Measurements from ENCODE around the gene COX4I2.
"Not testable (repeated sequence)": the region's sequence is repeated elsewhere in the genome, so short reads cannot be mapped to it uniquely, and the experiment has no call there.

COX4I2 gene

DNA sequence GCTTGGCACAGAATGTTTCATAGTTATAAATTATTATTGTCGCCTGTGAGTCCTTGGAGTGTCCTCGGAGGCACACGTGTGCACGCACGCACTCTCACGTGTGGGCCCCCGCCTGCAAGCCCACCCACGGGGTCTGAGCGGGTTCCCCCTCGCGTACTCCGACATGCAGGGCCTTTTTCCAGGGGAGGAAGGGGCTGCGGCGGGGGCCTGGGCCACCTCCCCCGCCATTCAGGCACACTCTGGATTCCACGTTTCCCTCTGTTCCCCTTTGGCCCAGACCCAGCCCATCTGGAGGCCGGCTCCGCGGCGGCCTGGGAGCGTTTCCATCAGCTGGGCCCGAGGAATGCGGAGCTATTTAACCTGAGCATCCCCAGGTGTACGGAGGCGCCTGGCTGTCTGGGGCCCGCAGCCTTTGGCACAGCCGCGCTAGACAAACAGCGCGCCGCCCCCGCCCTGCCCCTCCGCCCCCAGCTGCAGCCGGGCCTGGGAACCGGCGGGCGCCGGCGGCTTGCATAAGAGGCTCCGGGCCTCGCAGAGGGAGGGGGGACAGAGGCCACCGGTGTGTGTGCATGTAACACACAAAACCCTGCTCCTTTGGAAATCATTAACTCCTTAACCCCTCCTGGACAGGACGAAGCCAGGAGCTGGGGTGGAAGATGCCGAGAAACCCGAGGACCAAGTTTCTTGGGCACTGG is 29.3 kb upstream of the COX4I2 start:
- no peak for DNase-seq

DNA sequence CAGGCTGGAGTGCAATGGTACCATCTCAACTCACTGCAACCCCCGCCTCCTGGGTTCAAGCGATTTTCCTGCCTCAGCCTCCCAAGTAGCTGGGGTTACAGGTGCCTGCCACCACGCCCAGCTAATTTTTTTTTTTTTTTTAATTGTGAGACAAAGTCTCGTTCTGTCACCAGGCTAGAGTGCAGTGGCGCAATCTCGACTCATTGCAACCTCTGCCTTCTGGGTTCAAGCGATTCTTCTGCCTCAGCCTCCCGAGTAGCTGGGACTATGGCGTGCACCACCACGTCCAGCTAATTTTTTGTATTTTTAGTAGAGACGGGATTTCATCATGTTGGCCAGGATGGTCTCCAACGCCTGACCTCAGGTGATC is 25.5 kb upstream of the COX4I2 start:
- not testable (repeated sequence) for DNase-seq

DNA sequence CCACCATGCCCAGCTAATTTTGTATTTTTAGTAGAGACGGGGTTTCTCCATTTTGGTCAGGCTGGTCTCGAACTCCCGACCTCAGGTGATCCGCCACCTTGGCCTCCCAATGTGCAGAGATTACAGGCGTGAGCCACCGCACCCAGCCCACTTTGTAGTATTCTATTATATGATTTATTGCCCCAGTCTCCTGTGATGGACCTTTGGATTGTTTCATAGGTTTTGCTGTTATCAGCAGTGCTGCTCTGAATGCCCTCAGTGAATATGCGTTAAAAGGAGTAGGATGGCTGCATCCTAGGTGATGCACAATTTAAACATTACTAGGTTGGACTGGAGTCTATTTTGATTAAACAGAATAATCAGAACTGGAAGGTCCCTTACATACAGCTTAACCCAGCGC is 22.3 kb upstream of the COX4I2 start:
- DNase-seq = no peak

DNA sequence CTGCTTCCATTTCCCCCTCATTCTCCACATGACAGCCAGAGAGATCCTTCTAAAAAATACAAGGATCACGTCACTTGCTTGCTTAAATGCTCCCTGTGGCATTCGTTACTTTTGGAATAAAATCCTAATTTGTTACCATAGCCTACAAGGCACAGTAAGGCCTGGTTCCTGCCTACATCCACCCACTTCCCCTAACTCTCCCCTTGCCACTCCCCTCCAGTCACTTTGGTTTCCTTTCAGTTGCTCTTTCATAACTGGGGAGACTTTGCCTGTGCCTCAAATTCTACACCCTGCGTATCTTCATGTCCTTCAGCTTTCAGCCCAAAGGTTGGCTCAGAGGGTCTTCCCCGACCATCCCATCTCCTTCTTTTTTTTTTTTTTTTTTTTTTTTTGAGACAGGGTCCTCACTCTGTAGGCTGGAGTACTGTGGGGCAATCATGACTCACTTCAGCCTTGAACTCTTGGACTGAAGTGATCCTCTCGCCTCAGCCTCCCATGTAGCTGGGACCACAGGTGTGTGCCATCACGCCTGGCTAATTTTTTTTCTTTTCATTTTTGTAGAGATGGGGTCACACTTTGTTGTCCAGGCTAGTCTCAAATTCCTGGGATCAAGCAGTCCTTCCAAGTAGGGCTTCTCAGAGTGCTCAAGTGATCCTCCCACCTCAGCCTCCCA is 20.1 kb upstream of the COX4I2 start:
- no peak for DNase-seq

DNA sequence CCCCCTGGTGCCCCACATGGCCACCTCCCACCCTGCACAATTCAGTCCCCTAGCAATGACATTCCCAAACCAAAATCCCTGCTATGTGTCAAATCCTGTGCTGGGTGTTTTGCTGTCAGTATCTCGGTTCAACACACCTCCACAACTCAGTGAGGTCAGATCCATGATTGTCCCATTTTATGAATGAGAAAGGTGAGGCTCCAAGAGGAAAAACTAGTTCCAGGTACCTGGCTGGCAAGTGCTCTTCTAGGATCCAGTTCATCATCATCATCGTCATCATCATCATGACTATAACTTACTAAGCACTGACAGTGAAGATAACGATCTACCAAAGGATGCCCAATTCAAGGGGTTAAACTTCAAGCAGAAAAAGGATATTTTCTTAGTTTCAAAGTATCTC is 17.5 kb upstream of the COX4I2 start:
- DNase-seq = no peak

DNA sequence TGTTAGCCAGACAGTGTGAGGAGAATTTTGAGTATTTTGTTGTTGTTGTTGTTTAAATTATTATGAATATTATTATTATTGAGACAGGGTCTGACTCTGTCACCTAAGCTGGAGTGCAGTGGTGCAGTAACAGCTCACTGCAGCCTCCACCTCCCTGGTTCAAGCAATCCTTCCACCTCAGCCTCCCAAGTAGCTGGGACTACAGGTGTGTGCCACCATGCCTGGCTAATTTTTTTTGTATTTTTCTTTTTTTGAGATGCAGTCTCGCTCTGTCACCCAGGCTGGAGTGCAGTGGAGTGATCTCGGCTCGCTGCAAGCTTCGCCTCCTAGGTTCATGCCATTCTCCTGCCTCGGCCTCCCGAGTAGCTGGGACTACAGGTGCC is 14.6 kb upstream of the COX4I2 start:
- not testable (repeated sequence) for DNase-seq

DNA sequence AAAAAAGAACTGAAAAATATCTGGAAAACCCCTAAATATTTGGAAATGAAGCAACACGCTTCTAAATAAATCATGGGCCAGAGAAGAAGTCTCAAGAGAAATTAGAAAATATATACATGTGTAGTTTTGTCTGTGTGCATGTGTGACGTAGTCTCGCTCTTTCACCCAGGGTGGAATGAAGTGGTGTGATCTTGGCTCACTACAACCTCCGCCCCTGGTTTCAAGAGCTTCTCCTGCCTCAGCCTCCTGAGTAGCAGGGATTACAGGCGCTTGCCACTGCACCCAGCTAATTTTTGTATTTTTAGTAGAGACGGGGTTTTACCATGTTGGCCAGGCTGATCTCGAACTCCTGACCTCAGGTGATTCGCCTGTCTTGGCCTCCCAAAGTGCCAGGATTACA is 11.2 kb upstream of the COX4I2 start:
- DNase-seq = not testable (repeated sequence)

DNA sequence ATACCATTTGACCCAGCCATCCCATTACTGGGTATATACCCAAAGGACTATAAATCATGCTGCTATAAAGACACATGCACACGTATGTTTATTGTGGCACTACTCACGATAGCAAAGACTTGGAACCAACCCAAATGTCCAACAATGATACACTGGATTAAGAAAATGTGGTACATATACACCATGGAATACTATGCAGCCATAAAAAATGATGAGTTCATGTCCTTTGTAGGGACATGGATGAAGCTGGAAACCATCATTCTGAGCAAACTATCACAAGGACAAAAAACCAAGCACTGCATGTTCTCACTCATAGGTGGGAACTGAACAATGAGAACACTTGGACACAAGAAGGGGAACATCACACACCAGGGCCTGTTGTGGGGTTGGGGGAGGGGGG is 9.7 kb upstream of the COX4I2 start:
- DNase-seq = not testable (repeated sequence)

DNA sequence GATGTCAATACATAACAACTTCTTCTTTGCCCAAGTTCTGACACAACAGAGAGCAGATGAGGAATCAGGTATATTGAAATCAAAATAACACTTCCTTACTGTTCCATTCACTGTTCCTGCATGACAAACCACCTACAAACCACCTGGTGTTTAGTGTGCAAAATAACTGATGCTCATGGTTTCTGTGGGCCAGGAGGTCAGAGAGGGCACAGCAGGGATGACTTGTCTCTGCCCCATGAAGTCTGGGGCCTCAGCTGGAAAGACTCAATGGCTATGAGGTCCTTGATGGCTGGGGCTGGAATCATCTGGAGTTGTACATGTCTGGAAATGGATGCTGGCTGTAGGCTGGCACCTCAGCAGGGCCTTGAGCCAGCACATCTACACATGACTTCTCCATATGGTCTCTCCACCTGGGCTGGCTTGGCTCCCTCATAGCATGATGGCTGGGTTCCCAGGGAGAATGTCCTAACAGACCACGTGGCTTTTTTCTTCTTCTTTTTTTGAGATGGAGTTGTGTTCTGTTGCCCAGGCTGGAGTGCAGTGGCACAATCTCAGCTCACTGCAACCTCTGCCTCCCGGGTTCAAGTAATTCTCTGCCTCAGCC is 7.4 kb upstream of the COX4I2 start:
- DNase-seq = no peak

DNA sequence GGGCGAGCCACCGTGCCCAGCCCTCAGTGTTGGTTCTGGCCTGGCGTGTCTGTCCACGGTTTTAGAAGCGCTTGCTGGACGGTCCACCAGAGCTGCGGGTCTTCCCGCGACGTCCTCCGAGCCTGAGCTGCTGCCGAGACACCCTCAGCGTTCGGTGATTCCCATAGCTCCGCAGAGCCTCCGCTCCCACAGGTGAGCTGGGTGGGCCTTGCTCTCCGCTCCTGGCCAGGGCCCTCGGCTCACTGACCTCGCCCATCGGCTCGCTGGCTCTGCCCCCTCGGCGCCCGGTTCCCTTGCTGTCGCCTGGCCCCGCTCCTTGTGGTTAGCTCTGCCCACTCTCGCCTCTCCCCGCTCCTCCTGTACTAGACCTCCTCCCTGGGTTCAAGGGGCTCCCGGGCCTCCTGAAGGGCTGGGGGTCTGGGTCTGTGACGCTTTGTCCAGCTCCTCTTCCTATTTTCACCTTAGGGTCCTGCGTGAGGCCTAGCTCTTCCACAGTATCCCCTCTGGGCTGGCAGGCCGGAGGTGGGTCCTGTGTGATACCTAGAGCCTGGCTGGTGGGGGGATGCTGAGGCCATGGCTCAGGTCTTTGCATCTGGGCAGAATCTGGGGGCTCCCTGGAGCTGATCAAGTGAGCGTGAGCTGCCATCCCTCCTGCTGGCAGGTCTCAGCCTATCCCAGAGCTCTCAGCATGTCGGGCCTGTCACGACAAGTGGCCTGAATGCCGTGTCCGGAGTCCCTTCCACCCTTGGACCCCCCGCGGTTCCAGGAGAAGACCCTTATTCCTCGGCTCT is 5.0 kb upstream of the COX4I2 start:
- no peak for DNase-seq

DNA sequence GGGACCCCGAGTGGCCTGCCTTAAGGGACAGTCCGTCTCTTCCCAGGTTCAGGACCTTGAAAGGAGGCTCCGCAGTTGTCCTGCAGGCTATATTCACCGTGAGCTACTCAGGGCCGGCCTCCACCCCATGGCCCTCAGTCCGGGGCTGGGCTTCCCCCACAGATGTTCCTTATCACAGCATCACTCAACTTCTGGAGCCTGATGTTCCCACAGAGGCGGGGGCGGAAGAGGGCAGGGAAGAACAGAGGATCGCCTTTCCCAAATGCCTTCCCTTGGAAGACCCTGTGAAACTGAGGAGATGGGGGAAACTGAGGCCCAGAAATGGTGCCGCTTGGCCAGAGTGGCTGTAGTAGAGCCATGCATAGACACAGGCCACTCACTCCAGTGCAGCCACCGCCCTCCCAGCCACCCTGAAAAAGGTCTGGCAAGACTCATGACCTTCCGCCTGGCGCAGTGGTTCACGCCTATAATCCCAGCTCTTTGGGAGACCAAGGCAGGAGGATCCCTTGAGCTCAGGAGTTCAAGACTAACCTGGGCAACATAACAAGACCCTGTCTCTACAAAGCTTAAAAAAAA is 4.3 kb upstream of the COX4I2 start:
- DNase-seq = no peak

DNA sequence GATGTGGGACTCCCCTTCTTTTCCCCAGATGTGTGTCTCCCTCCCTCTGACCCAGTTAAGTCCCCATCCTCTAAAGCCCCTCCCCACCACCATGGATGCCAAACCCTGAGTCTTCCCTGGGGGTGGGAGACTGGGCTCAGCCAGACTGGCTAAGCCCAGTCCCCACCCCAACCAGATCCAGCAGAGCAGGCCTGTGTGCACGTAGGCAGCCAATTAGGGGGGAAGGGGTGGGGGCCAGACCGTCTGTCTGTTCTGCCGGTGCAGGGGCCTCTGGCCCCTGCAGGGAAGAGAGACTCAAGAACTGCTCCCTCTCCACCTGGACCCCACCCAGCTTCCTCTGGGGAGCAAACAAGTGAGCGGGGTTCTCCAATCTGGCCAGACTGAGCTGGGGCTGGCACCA is 605 bp downstream of the COX4I2 start:
- no peak for DNase-seq

DNA sequence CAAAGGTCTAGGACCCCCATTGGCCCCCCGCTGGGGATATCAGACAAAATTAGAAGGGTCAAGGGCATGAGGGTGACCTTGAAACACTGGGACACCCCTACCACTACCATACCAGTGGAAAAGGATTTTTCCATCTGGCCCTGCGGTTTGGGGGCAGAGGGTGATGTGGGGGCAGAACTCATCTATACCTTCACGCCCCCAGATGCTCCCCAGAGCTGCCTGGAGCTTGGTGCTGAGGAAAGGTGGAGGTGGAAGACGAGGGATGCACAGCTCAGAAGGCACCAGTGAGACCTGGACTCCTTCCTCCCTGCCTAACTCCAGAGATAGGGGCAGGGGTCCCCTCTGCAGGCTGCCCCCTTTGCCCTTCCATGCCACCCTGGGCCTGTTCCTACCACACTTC is 1.1 kb downstream of the COX4I2 start:
- no peak for DNase-seq

DNA sequence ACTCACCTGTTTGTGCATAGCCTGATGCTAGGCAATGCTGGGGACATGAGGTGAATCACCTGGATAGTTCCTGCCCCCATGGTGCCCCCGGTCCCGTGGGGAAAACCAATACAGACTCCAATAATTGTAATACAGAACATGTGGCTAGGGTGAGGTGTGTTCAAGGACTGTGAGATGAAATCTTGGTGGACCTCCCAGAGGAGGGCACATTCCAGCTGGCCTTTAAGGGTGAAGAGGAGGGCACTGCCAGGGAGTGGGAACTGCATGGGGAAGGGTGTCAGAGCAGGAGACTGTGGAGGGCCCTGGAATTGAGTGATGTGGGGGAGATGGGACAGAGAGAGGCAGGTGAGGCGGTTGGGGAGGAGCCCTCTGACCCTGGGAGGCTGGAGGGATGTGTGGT is 2.5 kb downstream of the COX4I2 start:
- DNase-seq = no peak

DNA sequence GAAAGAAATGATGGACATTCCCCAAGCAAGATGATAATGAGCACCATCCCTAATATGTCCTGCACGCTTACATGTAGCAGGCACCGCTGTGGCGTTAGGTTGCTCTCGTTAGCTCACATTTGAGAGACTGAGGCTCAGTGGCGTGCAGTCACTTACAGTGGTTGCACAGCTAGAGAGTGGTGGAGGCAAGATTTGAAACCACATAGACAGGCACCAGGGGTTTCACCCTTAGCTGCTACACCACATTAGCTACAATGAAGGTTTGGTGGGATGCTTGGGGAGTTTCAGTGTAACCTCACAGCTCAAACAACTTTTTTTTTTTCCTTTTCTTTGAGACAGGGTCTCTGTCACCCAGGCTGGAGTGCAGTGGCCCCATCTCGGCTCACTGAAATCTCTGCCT is 3.7 kb downstream of the COX4I2 start:
- no peak for DNase-seq

DNA sequence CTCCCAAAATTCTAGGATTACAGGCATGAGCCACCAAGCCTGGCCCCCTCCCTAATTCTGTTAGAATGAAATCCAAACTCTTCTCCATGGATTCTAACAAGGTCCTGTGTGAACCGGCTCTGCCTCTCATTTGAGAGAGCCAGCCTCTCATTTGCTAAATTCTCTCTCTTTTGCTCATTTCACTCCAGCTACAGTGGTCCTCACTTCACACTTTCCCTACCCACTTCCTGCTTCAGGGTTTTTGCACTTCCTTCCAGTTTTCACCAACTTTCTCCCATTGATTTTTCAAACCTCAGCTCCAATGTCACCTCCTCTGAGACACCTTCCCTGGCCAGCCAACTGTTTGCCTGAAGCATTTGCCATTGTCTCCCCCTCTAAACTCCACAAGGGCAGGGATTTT is 5.1 kb downstream of the COX4I2 start:
- no peak for DNase-seq

DNA sequence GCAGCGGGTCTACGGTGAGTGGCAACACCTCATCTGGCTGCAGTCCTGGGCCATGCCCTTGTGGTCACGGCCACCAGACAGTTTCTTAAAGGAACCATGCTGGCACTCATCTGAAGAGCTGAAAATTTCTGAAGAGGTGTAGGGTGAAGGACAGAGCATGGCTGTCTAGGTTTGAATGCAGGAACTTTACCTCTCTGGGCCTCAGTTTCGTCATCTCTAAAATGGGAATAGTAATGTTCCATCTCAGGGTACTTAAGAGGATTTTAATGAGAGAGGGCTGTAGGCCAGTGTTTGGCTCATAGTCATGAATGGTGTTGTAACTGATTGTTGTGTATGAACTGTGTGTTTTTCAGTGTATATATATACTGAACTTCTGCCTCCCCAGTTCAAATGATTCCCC is 5.8 kb downstream of the COX4I2 start:
- no peak for DNase-seq

DNA sequence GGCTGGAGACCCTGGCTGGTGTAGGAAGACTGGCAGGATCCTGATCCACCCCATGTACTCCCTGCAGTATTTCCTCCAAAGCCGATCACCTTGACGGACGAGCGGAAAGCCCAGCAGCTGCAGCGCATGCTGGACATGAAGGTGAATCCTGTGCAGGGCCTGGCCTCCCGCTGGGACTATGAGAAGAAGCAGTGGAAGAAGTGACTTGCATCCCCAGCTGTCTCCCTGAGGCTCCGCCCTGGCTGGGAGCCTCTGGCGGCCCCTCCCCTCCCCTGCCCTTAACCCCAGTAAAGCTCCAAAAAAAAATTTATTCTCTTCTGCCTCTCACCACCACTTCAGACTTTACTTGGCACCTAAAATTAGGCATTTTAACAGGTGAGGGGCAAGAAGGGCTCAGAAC is 7.0 kb downstream of the COX4I2 start:
- DNase-seq = no peak

DNA sequence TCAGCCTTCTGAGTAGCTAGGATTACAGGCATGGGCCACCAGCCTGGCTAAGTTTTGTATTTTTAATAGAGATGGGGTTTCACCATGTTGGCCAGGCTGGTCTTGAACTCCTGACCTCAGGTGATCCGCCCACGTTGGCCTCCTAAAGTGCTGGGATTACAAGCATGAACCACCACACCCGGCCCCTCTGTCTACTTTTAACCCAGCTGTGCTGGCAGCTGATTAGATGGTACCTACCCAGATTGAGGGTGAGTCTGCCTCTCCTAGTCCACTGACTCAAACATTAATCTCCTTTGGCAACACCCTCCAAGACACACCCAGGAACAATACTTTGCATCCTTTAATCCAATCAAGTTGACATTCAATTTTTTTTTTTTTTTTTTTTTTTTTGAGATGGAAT is 10.4 kb downstream of the COX4I2 start:
- DNase-seq = not testable (repeated sequence)

DNA sequence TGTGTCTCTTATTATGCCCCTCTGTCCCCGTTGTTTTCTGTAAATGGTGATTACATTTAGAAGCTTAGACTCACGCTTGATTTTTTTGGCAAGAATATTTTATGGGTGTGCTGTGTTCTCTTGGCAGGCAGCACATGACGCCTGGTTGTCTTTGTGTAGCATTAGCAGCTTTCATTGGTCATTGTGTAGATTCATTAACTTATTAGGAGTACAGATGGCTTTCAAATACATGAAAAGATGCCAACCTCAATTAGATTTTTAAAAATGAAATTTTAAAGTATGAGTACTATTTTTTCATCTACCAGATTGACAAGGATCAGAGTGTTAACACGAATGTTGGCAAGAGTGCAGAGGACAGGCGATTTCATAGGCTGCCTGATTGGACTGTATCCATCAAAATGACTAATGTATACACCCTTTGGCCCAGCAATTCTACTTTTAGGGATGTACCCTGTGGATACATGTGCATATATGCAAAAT is 15.2 kb downstream of the COX4I2 start:
- no peak for DNase-seq

DNA sequence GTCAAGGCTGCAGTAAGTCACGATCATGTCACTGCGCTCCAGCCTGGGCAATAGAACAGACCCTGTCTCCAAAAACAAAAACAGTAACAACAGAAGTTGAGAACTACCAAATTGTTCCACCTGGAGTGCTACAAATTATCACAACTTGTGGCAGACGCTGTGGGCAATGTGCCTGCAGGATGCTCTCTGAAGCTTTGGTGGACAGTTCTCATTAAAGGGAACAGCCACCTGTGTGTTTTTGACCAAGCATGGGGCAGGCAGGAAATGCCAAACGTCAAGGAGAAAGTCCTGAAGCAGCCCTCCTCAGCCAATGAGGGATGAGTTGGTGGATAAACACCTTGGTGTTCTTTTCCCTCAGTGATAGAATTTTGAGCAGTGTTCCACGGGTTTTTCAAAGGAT is 15.8 kb downstream of the COX4I2 start:
- DNase-seq = no peak

DNA sequence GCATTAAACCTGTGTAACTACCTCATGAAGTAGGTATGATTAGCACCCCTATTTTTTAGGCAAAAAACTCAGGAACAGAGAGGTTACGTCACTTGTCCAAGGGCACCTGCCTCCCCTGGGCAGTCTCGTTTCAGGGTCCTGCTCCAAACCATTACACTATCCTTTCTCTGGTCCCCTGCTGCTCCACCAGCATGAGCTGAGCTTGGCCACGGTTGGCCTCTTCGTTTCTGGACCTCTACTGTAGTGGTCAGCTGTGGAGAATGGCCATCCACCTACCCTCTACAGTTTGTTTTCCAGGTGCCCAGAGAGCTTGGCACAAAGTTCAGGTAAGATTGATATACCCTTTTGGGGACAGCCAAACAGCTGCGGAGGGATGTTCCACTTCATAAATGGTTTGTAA is 16.8 kb downstream of the COX4I2 start:
- no peak for DNase-seq

DNA sequence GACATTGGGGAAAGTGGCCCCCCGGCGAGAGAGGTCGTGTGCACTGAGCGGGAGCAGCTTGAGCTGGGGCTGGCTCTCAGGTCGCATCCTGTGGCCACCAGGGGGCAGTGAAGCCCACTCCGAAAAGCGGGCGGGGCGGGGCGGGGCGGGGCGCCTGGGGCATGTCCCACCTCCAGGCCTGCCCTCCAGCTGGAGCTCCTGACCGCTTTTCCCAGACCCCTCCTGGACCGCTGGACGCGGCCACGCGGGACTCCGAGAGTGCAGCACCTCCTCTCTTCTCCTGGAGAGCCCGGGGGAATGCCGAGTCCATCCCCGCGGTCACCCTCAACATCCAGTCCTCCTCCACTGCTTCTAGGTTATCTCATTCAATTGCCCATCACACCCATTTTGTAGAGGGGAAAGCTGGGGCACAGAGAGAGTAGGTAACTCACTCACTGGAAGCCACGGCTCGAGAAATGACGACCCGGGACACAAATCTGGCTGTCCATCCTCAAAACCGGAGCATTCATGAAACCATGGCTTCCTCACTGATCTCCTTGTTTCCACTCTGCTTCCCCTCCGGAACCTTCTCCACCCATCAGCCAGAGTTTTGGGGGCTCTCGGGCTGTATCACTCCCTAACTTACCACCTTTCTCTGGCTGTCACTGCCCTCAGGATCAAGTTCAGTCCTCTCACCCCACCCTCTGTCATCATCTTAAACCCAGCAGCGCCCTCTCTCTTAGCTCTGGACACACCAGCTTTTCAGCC is 24.1 kb downstream of the COX4I2 start:
- DNase-seq = peak; percentile 72
